HepG2 (cell line): ENCODE results near the gene EPSTI1. TPM values are rescaled to one million over a fixed set of nuclear protein-coding genes. Genes with fewer than 3 reads are reported as not detected.

ENCODE experiments used
- ATAC-seq: fragments of 200-7000 bp; cut with Tn5 transposase; 3 replicates; pipeline ENCODE4 v1.9.1; 2020; ENCODE audit warnings: mild to moderate bottlenecking, moderate library complexity
- BruUV-seq: library from RNA; stranded (reverse); fragments of 400-500 nt; replicated peaks from 2 replicates; lab custom pipeline; 2021; lab: Mats Ljungman, UMichigan
- CTCF ChIA-PET: fragments of 300-600 bp; formaldehyde crosslinking; extraction: SDS; loops from one replicate; lab custom pipeline; 2021; ENCODE audit warnings: low total read pairs, inconsistent platforms, low intra/inter-chr PET ratio; lab: Yijun Ruan, JAX
- POLR2A ChIA-PET: fragments of 350-600 bp; sonication (Branson Sonifier 250); formaldehyde crosslinking; loops from one replicate; lab custom pipeline; 2020; ENCODE audit warnings: antibody characterized with exemption, inconsistent platforms; lab: Yijun Ruan, JAX
- DNase-seq: peaks from one replicate; pipeline ENCODE4 v3.0.0-alpha.2; 2015; ENCODE audit warnings: low spot score
- FAIRE-seq: peaks from 3 replicates; lab custom pipeline; 2011; peaks lifted over from hg19 to GRCh38; lab: Jason Lieb, UNC
- H2AFZ ChIP-seq: one replicate; pipeline ENCODE4 v1.6.1; 2011; ENCODE audit warnings: low read length, inconsistent platforms
- H3K27ac ChIP-seq: fragments of 300-600 bp; 3 replicates; pipeline ENCODE4 v1.8.0; 2011; ENCODE audit warnings: mixed run types, mild to moderate bottlenecking, mixed read lengths, low read length, inconsistent platforms; ENCODE audit not compliant: insufficient read depth; ENCODE audit errors: extremely low read length
- H3K27me3 ChIP-seq, 2 experiments: fragments of 200-600 bp in 1 of 2; 2 replicates in 1 of 2; 3 replicates in 1 of 2; pipeline versions ENCODE4 v1.6.0 to v1.8.0; 2011; ENCODE audit warnings: low read length in 2 of 2, mild to moderate bottlenecking in 2 of 2, moderate library complexity in 2 of 2, inconsistent platforms in 1 of 2; ENCODE audit not compliant: insufficient read depth in 2 of 2, control insufficient read depth in 1 of 2
- H3K36me3 ChIP-seq, 2 experiments: fragments of 200-600 bp in 1 of 2; replicated peaks in 1 of 2; 2 replicates in 1 of 2; 3 replicates in 1 of 2; pipeline versions ENCODE4 v1.5.1 to v1.8.0; 2011; ENCODE audit warnings: low read length in 2 of 2, inconsistent platforms in 1 of 2; ENCODE audit not compliant: insufficient read depth in 2 of 2, control insufficient read depth in 1 of 2
- H3K4me1 ChIP-seq: 2 replicates; pipeline ENCODE4 v1.5.1; 2012; ENCODE audit warnings: low read length, inconsistent platforms; ENCODE audit not compliant: insufficient read depth
- H3K4me2 ChIP-seq: 2 replicates; pipeline ENCODE4 v1.6.0; 2011; ENCODE audit warnings: low read depth, low read length, inconsistent platforms
- H3K4me3 ChIP-seq, 3 experiments: fragments of 200-600 bp in 1 of 3; sonication (generic), shearing (Covaris generic) in 1 of 3; replicated peaks in 1 of 3; 2 replicates each; pipeline ENCODE4 v1.5.1; 2011 to 2016; ENCODE audit warnings: low read length in 3 of 3, inconsistent platforms in 2 of 3, low read depth in 2 of 3, mild to moderate bottlenecking in 2 of 3, control low read depth in 1 of 3, mixed read lengths in 1 of 3; ENCODE audit not compliant: insufficient read depth in 1 of 3
- H3K79me2 ChIP-seq: one replicate; pipeline ENCODE4 v1.6.1; 2011; ENCODE audit warnings: low read length, inconsistent platforms; ENCODE audit not compliant: insufficient read depth
- H3K9ac ChIP-seq: 2 replicates; pipeline ENCODE4 v1.6.0; 2011; ENCODE audit warnings: mild to moderate bottlenecking, low read depth, low read length, inconsistent platforms; ENCODE audit not compliant: insufficient read depth
- H3K9me3 ChIP-seq: 2 replicates; pipeline ENCODE4 v1.5.1; 2012; ENCODE audit warnings: mild to moderate bottlenecking, low read length
- H4K20me1 ChIP-seq: 2 replicates; pipeline ENCODE4 v1.6.0; 2011; ENCODE audit warnings: inconsistent platforms, mild to moderate bottlenecking, low read length, moderate library complexity; ENCODE audit not compliant: insufficient read depth
- BCL6 ChIP-seq: IDR thresholded peaks from 2 replicates; pipeline ENCODE4 v1.6.1; 2016; ENCODE audit warnings: missing genetic modification reagents, missing compliant biosample characterization
- BRF2 ChIP-seq: sonication (generic); formaldehyde crosslinking; IDR thresholded peaks from 2 replicates; pipeline ENCODE4 v1.8.1; 2022; ENCODE audit warnings: mild to moderate bottlenecking, missing genetic modification reagents
- IRF2 ChIP-seq: IDR thresholded peaks from 2 replicates; pipeline ENCODE4 v1.6.1; 2018; ENCODE audit warnings: missing genetic modification reagents, missing compliant biosample characterization
- KAT7 ChIP-seq: IDR thresholded peaks from 2 replicates; pipeline ENCODE4 v1.6.1; 2018; ENCODE audit warnings: borderline replicate concordance, missing compliant biosample characterization
- MLLT10 ChIP-seq: sonication (generic); formaldehyde crosslinking; IDR thresholded peaks from 2 replicates; pipeline ENCODE4 v1.4.0; 2020; ENCODE audit warnings: missing genetic modification reagents
- NFIB ChIP-seq: sonication (generic); formaldehyde crosslinking; IDR thresholded peaks from 2 replicates; pipeline ENCODE4 v1.9.0; 2021; ENCODE audit warnings: missing genetic modification reagents, mild to moderate bottlenecking, borderline replicate concordance
- NFRKB ChIP-seq: fragments of 450-650 bp; IDR thresholded peaks from 2 replicates; pipeline ENCODE4 v1.6.1; 2017
- NR1H2 ChIP-seq: sonication (generic); formaldehyde crosslinking; IDR thresholded peaks from 2 replicates; pipeline ENCODE4 v1.8.1; 2022; ENCODE audit warnings: low read depth, missing genetic modification reagents, borderline replicate concordance
- SMAD3 ChIP-seq: sonication (generic); formaldehyde crosslinking; IDR thresholded peaks from 2 replicates; pipeline ENCODE4 v1.4.0; 2020; ENCODE audit warnings: missing genetic modification reagents
- THAP7 ChIP-seq: sonication (generic); formaldehyde crosslinking; IDR thresholded peaks from 2 replicates; pipeline ENCODE4 v1.8.1; 2023; ENCODE audit warnings: mild to moderate bottlenecking, missing genetic modification reagents
- ZNF281 ChIP-seq: sonication (generic); formaldehyde crosslinking; IDR thresholded peaks from 2 replicates; pipeline ENCODE4 v1.4.0; 2020; ENCODE audit warnings: missing genetic modification reagents, borderline replicate concordance
- ZNF619 ChIP-seq: sonication (generic); formaldehyde crosslinking; IDR thresholded peaks from 2 replicates; pipeline ENCODE4 v1.4.0; 2020; ENCODE audit warnings: mild to moderate bottlenecking, missing genetic modification reagents
- ZSCAN30 ChIP-seq: sonication (generic); formaldehyde crosslinking; IDR thresholded peaks from 2 replicates; pipeline ENCODE4 v1.5.0; 2020; ENCODE audit warnings: mild to moderate bottlenecking, missing genetic modification reagents
- WGBS: methylation state at CpG from one replicate; pipeline ENCODE4 v1.1.6; 2017; ENCODE audit warnings: low lambda C conversion rate; 5-methylcytosine and 5-hydroxymethylcytosine counted together
- in situ Hi-C: cut with HindIII; loops from 2 replicates; pipeline ENCODE4 v1.10.0; 2017; ENCODE audit warnings: low pct_unique_long_range_greater_than_20kb; ENCODE audit not compliant: extremely low pct_ligation_motif_present
- intact Hi-C: fragments of 100-400 bp; cut with micrococcal nuclease; formaldehyde crosslinking; loops from one replicate; pipeline ENCODE4 v1.10.0; 2022; ENCODE audit not compliant: unreplicated experiment
- polyA plus RNA-seq, 8 experiments: library from polyadenylated mRNA; depleted of rRNA in 3 of 8; stranded (reverse) in 7 of 8; unstranded in 1 of 8; fragments of >200 nt; fragmentation: Illumina TruSeq in 4 of 8; extraction: Trizol in 4 of 8; gene quantifications; 2 replicates each; pipeline versions ENCODE4 v1.2.1 to v1.2.3, GENCODE V29; 2011 to 2016; ENCODE audit warnings: low read depth in 4 of 8, missing spikeins in 1 of 8, mixed read lengths in 1 of 8; ENCODE audit not compliant: insufficient read depth in 1 of 8
- total RNA-seq, 5 experiments: library from RNA; depleted of rRNA; stranded (reverse); fragments of >200 nt; fragmentation: Illumina TruSeq; extraction: Trizol; gene quantifications; 2 replicates each; pipeline ENCODE4 v1.2.3, GENCODE V29; 2016; ENCODE audit warnings: low read depth in 1 of 5

Gene EPSTI1
- total and polyA plus RNA-seq, 2 of the 13 experiments (the other 11 are each of a cell fraction or from before 2014, with no cell fraction given): 0.03 TPM; not detected in 1

GRCh38 chr13:42925626-42926025 lies 66.4 kb downstream of the EPSTI1 start (continued):
- no peak for TF ChIP-seq ZNF619 (CRISPR knock-in tag)

GRCh38 chr13:42924344-42924743 lies 67.7 kb downstream of the EPSTI1 start:
- H3K4me3 ChIP-seq: no peak overlapping the region
- H3K36me3 ChIP-seq: no peaks in the 10 kb centered on the region
- ATAC-seq (no peak), FAIRE-seq (no peak), DNase-seq (no peak)
- BruUV-seq: no TSS peak
- ChIA-PET CTCF (no interaction called here), POLR2A (no interaction called here)
- no peaks in the 10 kb centered on the region for H3K27me3 ChIP-seq
- no peak for TF ChIP-seq SMAD3 (CRISPR knock-in tag)
- no peak for TF ChIP-seq BRF2 (CRISPR knock-in tag)
- no peak for TF ChIP-seq ZSCAN30 (CRISPR knock-in tag)
- TF ChIP-seq NR1H2: no peak
- no peak for TF ChIP-seq ZNF281 (CRISPR knock-in tag)
- TF ChIP-seq KAT7 (CRISPR knock-in tag): no peak
- no peak for TF ChIP-seq THAP7 (CRISPR knock-in tag)
- no peak for TF ChIP-seq NFIB (CRISPR knock-in tag)
- no peak for TF ChIP-seq NFRKB
- TF ChIP-seq MLLT10 (CRISPR knock-in tag): no peak
- TF ChIP-seq IRF2 (CRISPR knock-in tag): no peak
- no peak for TF ChIP-seq BCL6 (CRISPR knock-in tag)
- no peaks in the 10 kb centered on the region for H3K4me1 ChIP-seq
- no peak overlapping the region for H3K9ac ChIP-seq
- no peaks in the 10 kb centered on the region for H3K9me3 ChIP-seq
- WGBS: 38% methylated on average over 5 of the region's 5 CpGs
- no peaks in the 10 kb centered on the region for H3K79me2 ChIP-seq
- H3K4me2 ChIP-seq: no peak overlapping the region
- H3K27ac ChIP-seq: no peak overlapping the region
- H4K20me1 ChIP-seq: no peaks in the 10 kb centered on the region
- no peak overlapping the region for H2AFZ ChIP-seq
- intact Hi-C loops: no loop called here
- in situ Hi-C loops: no loop called here
